GM21786 (cell line): ENCODE results near the gene OPTC.

Experiments used
- ATAC-seq: cut with Tn5 transposase; IDR thresholded peaks from one replicate; pipeline ENCODE4 v1.9.1; 2021; ENCODE audit not compliant: unreplicated experiment

Gene OPTC

GRCh38 chr1:203534012-203534411 is 40.1 kb downstream of the OPTC start:
- no peak for ATAC-seq

GRCh38 chr1:203534526-203534925 is 40.6 kb downstream of the OPTC start:
- no peak for ATAC-seq

- no peak for ATAC-seq
These were observed 42.6 kb downstream of the OPTC start for GRCh38 chr1:203536575-203536974.

GRCh38 chr1:203536980-203537455 is 43.1 kb downstream of the OPTC start:
- ATAC-seq = no peak

GRCh38 chr1:203537806-203538464 is 44.0 kb downstream of the OPTC start:
- ATAC-seq = no peak

- no peak for ATAC-seq
These were observed 44.8 kb downstream of the OPTC start for GRCh38 chr1:203538726-203539125.

- ATAC-seq = no peak
These were observed 46.0 kb downstream of the OPTC start for GRCh38 chr1:203539831-203540546.

GRCh38 chr1:203544485-203544884 is 50.5 kb downstream of the OPTC start:
- ATAC-seq = no peak

- ATAC-seq = no peak
These were observed 51.2 kb downstream of the OPTC start for GRCh38 chr1:203544978-203545816.

- ATAC-seq = no peak
These were observed 52.3 kb downstream of the OPTC start for GRCh38 chr1:203546274-203546673.

- ATAC-seq = no peak
These were observed 53.2 kb downstream of the OPTC start for GRCh38 chr1:203547147-203547546.

- ATAC-seq = no peak
These were observed 53.9 kb downstream of the OPTC start for GRCh38 chr1:203547771-203548421.

- ATAC-seq = no peak
These were observed 54.9 kb downstream of the OPTC start for GRCh38 chr1:203548892-203549291.

- ATAC-seq = no peak
These were observed 55.4 kb downstream of the OPTC start for GRCh38 chr1:203549309-203549708.

GRCh38 chr1:203550846-203551245 is 56.9 kb downstream of the OPTC start:
- no peak for ATAC-seq

GRCh38 chr1:203551550-203551949 is 57.6 kb downstream of the OPTC start:
- no peak for ATAC-seq

GRCh38 chr1:203553496-203553895 is 59.5 kb downstream of the OPTC start:
- ATAC-seq = no peak

- no peak for ATAC-seq
These were observed 60.1 kb downstream of the OPTC start for GRCh38 chr1:203554071-203554470.

GRCh38 chr1:203555076-203555475 is 61.1 kb downstream of the OPTC start:
- no peak for ATAC-seq

GRCh38 chr1:203555511-203556046 is 61.6 kb downstream of the OPTC start:
- no peak for ATAC-seq
